HUES6 (cell line): ENCODE data around the gene TNFRSF13B.
A peak's percentile ranks its signal among the peaks of the same experiment; 100 is the strongest.

Source experiments
- H3K27ac ChIP-seq: 2 replicates; pipeline ENCODE4 v1.7.0; 2013; ENCODE audit warnings: low read depth, mild to moderate bottlenecking, low read length, inconsistent platforms
- H3K27me3 ChIP-seq: 2 replicates; pipeline ENCODE4 v1.6.1; 2013; ENCODE audit warnings: low read length; ENCODE audit not compliant: control insufficient read depth, insufficient read depth
- H3K36me3 ChIP-seq: 2 replicates; pipeline ENCODE4 v1.6.1; 2013; ENCODE audit warnings: low read length; ENCODE audit not compliant: control insufficient read depth, insufficient read depth
- H3K4me1 ChIP-seq: 2 replicates; pipeline ENCODE4 v1.6.1; 2013; ENCODE audit warnings: low read length; ENCODE audit not compliant: control insufficient read depth, insufficient read depth
- H3K4me3 ChIP-seq: 2 replicates; pipeline ENCODE4 v1.5.1; 2013; ENCODE audit warnings: low read depth, low read length
- H3K9ac ChIP-seq: one replicate; pipeline ENCODE4 v1.6.1; 2013; ENCODE audit warnings: mild to moderate bottlenecking, low read length
- H3K9me3 ChIP-seq: 2 replicates; pipeline ENCODE4 v1.6.1; 2013; ENCODE audit warnings: low read depth, low read length; ENCODE audit not compliant: control insufficient read depth, insufficient read depth

The TNFRSF13B gene

GRCh38 chr17:16940116-16940881 lies 31.6 kb downstream of the TNFRSF13B start:
- H3K9ac ChIP-seq = peak overlapping the region; percentile 50
- H3K4me1 ChIP-seq = peaks cover 32% of the 10 kb centered on the region
- H3K27ac ChIP-seq = peak overlapping the region; percentile 75; the same call in 1 of the 2 replicates
- H3K27me3 ChIP-seq = no peaks in the 10 kb centered on the region
- no peaks in the 10 kb centered on the region for H3K9me3 ChIP-seq
- H3K4me3 ChIP-seq = no peak overlapping the region; the same call in 1 of the 2 replicates
- H3K36me3 ChIP-seq = no peaks in the 10 kb centered on the region

- Histone ChIP-seq H3K27me3 (no peaks in the 10 kb centered on the region), H3K4me3 (no peak overlapping the region; the same call in 1 of the 2 replicates), H3K4me1 (peaks cover 30% of the 10 kb centered on the region), H3K27ac (peak overlapping the region; percentile 75; the same call in 1 of the 2 replicates), H3K9ac (peak overlapping the region; percentile 50), H3K9me3 (no peaks in the 10 kb centered on the region), H3K36me3 (no peaks in the 10 kb centered on the region)
These were observed 32.3 kb downstream of the TNFRSF13B start for GRCh38 chr17:16939606-16940115.

DNA sequence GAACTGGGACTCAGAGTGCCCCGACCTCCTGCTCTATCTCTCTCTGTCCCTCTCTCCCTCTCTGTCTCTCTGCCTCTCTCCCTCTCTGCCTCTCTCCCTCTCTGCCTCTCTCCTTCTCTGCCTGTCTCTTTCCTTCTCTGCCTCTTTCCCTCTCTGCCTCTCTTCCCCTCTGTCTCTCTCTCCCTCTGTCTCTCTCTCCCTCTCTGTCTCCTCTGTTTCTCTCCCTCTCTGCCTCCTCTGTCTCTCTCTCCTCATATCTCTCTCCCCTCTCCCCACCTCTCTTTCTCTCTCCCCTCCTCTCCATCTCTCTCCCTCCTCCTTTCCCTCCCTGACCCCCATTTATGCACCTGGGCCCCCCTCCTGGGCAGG lies 32.7 kb downstream of the TNFRSF13B start:
- H3K9ac ChIP-seq = peak overlapping the region; percentile 35
- H3K27ac ChIP-seq = no peak overlapping the region; the same call in 1 of the 2 replicates
- no peaks in the 10 kb centered on the region for H3K36me3 ChIP-seq
- H3K27me3 ChIP-seq = no peaks in the 10 kb centered on the region
- no peak overlapping the region for H3K4me3 ChIP-seq
- peaks cover 30% of the 10 kb centered on the region for H3K4me1 ChIP-seq
- no peaks in the 10 kb centered on the region for H3K9me3 ChIP-seq

GRCh38 chr17:16938496-16939207 lies 33.3 kb downstream of the TNFRSF13B start:
- peaks cover 30% of the 10 kb centered on the region for H3K4me1 ChIP-seq
- H3K36me3 ChIP-seq = no peaks in the 10 kb centered on the region
- H3K9ac ChIP-seq = no peak overlapping the region
- H3K27ac ChIP-seq = no peak overlapping the region
- no peaks in the 10 kb centered on the region for H3K9me3 ChIP-seq
- H3K27me3 ChIP-seq = no peaks in the 10 kb centered on the region
- H3K4me3 ChIP-seq = no peak overlapping the region

- Histone ChIP-seq H3K4me3 (no peak overlapping the region), H3K27me3 (no peaks in the 10 kb centered on the region), H3K9ac (no peak overlapping the region), H3K9me3 (no peaks in the 10 kb centered on the region), H3K36me3 (no peaks in the 10 kb centered on the region), H3K27ac (no peak overlapping the region), H3K4me1 (peaks cover 30% of the 10 kb centered on the region)
These were observed 33.9 kb downstream of the TNFRSF13B start for GRCh38 chr17:16938031-16938430.

GRCh38 chr17:16937431-16937830 lies 34.5 kb downstream of the TNFRSF13B start:
- H3K36me3 ChIP-seq = no peaks in the 10 kb centered on the region
- peaks cover 30% of the 10 kb centered on the region for H3K4me1 ChIP-seq
- H3K9me3 ChIP-seq = no peaks in the 10 kb centered on the region
- no peak overlapping the region for H3K4me3 ChIP-seq
- H3K27me3 ChIP-seq = no peaks in the 10 kb centered on the region
- H3K27ac ChIP-seq = no peak overlapping the region
- H3K9ac ChIP-seq = no peak overlapping the region

GRCh38 chr17:16936536-16937310 lies 35.2 kb downstream of the TNFRSF13B start:
- Histone ChIP-seq H3K9me3 (no peaks in the 10 kb centered on the region), H3K9ac (no peak overlapping the region), H3K27me3 (no peaks in the 10 kb centered on the region), H3K4me1 (peaks cover 30% of the 10 kb centered on the region), H3K4me3 (no peak overlapping the region), H3K27ac (no peak overlapping the region), H3K36me3 (no peaks in the 10 kb centered on the region)

GRCh38 chr17:16935786-16936185 lies 36.1 kb downstream of the TNFRSF13B start:
- H3K27ac ChIP-seq = no peak overlapping the region
- H3K9me3 ChIP-seq = no peaks in the 10 kb centered on the region
- no peak overlapping the region for H3K4me3 ChIP-seq
- H3K36me3 ChIP-seq = no peaks in the 10 kb centered on the region
- H3K27me3 ChIP-seq = no peaks in the 10 kb centered on the region
- H3K4me1 ChIP-seq = peaks cover 26% of the 10 kb centered on the region
- H3K9ac ChIP-seq = no peak overlapping the region

- Histone ChIP-seq H3K27ac (no peak overlapping the region), H3K9me3 (no peaks in the 10 kb centered on the region), H3K27me3 (no peaks in the 10 kb centered on the region), H3K4me3 (no peak overlapping the region), H3K4me1 (peaks cover 20% of the 10 kb centered on the region), H3K9ac (no peak overlapping the region), H3K36me3 (no peaks in the 10 kb centered on the region)
These were observed 36.7 kb downstream of the TNFRSF13B start for GRCh38 chr17:16935241-16935663.

DNA sequence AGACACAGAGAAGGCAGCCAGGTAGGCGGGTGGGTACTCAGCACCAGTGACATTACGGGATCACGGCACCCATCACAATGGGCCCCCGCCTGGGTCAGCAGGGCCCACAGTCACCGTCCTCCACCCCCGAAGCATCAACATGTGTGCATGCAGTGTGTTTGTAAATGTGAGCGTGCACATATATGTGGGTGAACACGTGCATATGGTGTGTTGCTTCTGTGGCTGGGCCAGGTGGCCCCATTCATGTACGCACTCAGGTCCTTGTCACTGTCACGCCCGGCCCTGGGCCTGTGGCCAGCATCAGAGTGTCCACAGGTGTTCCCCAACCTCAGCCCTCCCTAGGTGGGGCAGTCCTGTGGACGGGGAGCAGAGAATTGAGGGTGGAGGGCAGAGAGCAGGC lies 37.1 kb downstream of the TNFRSF13B start:
- H3K9ac ChIP-seq = no peak overlapping the region
- H3K27me3 ChIP-seq = no peaks in the 10 kb centered on the region
- H3K4me3 ChIP-seq = no peak overlapping the region
- H3K36me3 ChIP-seq = no peaks in the 10 kb centered on the region
- no peaks in the 10 kb centered on the region for H3K9me3 ChIP-seq
- H3K4me1 ChIP-seq = peaks cover 16% of the 10 kb centered on the region
- H3K27ac ChIP-seq = no peak overlapping the region
